Astrocyte of the cerebellum (primary cell): ENCODE measurements around the gene SATL1.

Experiments
- DNase-seq: peaks from one replicate; pipeline ENCODE4 v3.0.0-alpha.2; 2011; ENCODE audit warnings: low read depth
- H3K4me3 ChIP-seq: 2 replicates; pipeline ENCODE4 v1.5.1; 2011; ENCODE audit warnings: mild to moderate bottlenecking, low read depth, low read length, moderate library complexity
- in situ Hi-C: cut with HindIII; loops from 2 replicates; pipeline ENCODE4 v1.10.0; 2017; ENCODE audit warnings: low sequenced_read_pairs
- TF ChIP-seq, protein P1 (sequence below): IDR thresholded peaks from 2 replicates; pipeline ENCODE4 v1.5.1; 2012; ENCODE audit warnings: low read length, low read depth, moderate library complexity, mild to moderate bottlenecking; ENCODE audit errors: missing control alignments

The SATL1 gene

DNA sequence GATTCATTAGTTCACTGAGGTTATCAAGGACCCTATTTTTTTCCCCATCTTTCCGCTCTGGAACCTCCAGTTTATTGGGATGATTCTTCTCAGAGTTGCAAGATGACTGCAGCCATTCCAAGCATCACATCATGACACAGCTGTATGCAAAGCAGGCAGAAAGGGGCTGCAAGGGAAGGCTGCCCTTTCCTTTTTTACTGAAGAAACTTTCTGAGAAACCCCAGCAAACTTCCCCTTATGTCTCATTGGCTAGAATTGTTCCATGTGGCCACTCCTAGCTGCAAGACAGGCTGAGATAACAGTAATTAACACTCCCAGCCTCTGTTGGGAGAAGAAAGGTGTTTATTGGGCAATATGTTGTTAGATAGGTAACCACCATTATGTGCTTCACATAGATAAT, 102.6 kb downstream of the SATL1 start:
- no peak overlapping the region for H3K4me3 ChIP-seq
- in situ Hi-C loops: no loop called here
- TF ChIP-seq, protein P1, sequence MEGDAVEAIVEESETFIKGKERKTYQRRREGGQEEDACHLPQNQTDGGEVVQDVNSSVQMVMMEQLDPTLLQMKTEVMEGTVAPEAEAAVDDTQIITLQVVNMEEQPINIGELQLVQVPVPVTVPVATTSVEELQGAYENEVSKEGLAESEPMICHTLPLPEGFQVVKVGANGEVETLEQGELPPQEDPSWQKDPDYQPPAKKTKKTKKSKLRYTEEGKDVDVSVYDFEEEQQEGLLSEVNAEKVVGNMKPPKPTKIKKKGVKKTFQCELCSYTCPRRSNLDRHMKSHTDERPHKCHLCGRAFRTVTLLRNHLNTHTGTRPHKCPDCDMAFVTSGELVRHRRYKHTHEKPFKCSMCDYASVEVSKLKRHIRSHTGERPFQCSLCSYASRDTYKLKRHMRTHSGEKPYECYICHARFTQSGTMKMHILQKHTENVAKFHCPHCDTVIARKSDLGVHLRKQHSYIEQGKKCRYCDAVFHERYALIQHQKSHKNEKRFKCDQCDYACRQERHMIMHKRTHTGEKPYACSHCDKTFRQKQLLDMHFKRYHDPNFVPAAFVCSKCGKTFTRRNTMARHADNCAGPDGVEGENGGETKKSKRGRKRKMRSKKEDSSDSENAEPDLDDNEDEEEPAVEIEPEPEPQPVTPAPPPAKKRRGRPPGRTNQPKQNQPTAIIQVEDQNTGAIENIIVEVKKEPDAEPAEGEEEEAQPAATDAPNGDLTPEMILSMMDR: no peak
- DNase-seq: no peak

DNA sequence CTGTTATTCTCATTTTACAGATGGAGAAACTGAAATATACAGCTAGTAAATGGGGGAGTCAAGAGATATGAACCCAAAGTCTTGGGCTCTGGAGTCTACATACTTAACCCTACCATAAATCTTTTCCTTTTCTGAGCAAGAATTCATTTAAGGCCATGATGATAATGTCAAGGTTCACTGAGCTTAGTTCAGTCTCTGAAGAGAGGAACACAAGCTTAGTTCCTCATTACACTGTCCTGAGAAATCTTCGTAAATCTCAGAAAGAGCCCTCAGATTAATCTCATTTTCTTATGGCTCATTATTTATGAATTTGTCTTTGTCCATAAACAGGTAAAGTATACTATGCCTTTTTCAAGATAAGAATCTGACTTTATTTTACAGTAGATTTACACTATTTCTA, 104.2 kb downstream of the SATL1 start:
- in situ Hi-C loops: no loop called here
- no peak for DNase-seq
- no peak overlapping the region for H3K4me3 ChIP-seq
- TF ChIP-seq, protein P1: no peak

DNA sequence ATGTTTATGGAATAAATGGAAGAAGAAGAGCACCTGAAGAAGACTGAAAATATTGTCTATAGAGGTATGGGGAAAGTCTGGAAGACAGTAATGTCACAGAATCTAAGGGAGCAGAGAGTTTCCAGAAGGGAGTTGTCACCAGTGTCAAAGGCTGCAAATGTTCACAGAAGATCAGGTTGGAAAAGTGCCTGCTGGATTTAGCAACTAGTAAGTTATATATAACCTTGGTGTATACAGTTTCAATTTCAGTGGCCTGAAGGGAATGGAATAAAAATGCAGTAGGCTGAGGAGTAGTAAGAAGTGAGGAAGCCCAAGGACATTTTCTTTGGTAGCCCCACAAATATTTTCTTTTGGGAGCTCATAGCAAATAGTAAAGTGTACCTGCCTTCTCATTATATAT, 107.2 kb downstream of the SATL1 start:
- no peak for DNase-seq
- in situ Hi-C loops: no loop called here
- TF ChIP-seq, protein P1: no peak
- H3K4me3 ChIP-seq: no peak overlapping the region

DNA sequence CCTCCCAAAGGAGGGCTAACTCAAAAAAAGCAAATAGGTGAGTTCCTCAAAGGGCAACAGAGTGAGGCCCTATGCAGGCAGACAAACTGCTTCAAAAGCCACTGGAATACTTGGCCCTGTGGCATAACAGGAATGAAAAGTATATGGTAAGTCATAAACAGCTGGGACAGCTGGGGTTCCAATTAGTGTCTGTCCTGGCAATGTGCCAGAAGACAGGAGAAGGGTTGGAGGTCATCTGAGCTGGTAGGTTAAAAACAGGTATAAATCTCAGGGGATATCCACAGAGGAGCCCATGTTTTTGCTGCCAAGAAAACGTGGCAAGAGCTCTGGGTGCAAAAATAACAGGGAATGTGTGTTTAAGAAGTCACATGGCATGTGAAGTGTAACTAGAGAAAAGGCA, 128.3 kb downstream of the SATL1 start:
- TF ChIP-seq, protein P1: no peak
- in situ Hi-C loops: no loop called here
- DNase-seq: no peak
- no peak overlapping the region for H3K4me3 ChIP-seq

DNA sequence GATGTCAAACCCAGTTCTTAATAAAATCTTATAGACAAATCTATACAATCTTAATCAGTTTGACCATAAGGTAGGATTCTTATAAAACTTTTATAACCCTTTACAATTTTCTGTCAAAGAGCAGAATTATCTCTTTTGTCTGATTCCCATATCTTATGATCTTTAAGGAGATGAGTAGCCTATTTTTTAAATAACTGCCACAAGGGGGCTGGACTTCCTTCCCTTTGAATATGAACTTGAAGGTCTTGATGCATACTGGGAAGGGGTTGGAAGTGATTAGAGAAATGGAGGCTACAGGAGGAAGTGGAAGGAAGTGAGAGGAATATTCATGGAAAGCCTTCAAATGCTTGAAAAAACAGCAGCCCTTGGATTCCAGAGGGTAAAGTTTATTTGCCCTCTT, 128.8 kb downstream of the SATL1 start:
- no peak for DNase-seq
- in situ Hi-C loops: no loop called here
- H3K4me3 ChIP-seq: no peak overlapping the region
- TF ChIP-seq, protein P1: no peak

DNA sequence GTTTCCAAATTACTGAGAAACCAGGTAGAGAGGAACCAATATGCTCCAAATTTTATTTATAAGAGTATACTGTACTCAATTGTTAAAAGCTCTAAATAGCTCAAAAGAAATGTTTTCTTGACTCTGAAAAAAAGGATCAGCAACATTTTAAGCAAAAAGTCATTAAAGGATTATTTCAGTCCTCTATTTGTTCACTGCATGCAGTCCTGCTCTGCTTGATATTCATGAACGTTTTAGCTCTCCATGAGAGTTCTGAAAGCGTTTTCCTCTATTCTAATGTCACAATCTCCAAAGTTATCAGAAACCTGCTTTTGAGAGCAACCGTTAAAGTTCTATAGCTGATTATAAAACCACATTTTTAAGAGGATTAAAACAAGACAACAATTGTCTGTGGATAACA, 129.4 kb downstream of the SATL1 start:
- no peak for DNase-seq
- no peak overlapping the region for H3K4me3 ChIP-seq
- TF ChIP-seq, protein P1: no peak
- in situ Hi-C loops: no loop called here

DNA sequence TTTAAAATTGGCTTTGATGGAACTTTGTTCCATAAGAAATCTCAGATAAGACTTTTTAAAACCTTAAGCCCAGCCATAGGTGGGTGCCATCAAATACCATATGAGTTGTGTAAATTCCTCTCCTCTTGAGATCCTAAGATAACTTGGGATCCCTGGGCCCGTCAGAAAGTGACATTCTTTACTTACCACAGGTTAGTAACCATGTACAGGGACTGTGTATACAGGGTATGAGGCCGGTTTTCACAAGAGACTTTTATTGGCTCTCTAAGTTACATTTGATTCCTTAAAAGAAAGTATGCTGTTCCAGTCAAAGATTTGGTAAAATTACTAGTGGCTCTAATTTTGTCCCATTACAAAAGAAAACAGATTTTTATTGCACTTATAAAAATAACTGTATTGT, 129.8 kb downstream of the SATL1 start:
- no peak overlapping the region for H3K4me3 ChIP-seq
- DNase-seq: no peak
- in situ Hi-C loops: no loop called here
- TF ChIP-seq, protein P1: no peak
